ENCODE measurements around the gene RTP3. TPM values are rescaled to one million over a fixed set of nuclear protein-coding genes. Genes with fewer than 3 reads are reported as not detected.

RTP3 gene
- total and polyA plus RNA-seq, 2 donors (not counting 1 experiment from before 2014, with no cell fraction given): not detected

DNA sequence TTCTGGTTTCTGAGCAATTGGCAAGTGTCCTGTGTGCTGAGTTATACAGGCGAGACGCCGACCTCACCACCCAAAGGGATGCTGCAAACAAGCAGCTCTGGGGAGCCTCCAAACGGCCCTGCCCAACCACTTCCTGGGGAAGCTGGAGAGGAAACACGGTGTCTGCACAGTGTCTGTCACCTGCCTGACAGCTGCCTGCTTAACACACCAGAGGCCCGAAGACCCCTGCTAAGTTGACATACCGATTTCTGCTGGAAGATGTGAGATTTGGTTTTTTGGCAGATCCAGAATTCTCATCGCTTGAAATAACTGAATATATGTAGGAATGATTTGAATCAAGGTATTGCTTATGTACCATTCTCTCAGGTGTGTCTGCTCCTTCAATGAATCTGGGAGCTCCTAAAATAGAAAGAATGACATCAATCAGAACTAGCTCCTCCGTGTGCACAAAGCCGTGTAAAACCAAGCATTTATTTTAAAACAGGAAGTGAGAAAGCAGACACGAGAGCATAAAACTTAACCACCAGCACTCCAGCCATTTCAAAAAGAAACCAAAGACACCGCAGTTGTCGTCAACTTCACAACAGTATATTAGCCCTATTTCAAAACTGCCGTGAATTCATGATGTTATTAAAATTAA, 41.1 kb downstream of the RTP3 start:
- Histone ChIP-seq H3K9me3 (ENCODE audit: control extremely low read depth in 1 of 3, control insufficient read depth in 2 of 3, insufficient read depth in 1 of 3, low read length in 2 of 3) (peaks cover 0 to 4% (median 0%) of the 10 kb centered on the region in 3 donors), H2AFZ (ENCODE audit: insufficient read depth, low read depth, low read length, poor library complexity, severe bottlenecking) (no peak overlapping the region), H3K27ac (ENCODE audit: low read length in 2 of 2) (peak overlapping the region; percentile 89), H3K79me2 (ENCODE audit: control insufficient read depth, insufficient read depth, low read length) (no peaks in the 10 kb centered on the region), H3K27me3 (replicated peaks in 1 of 4; ENCODE audit: control extremely low read depth in 1 of 4, control insufficient read depth in 3 of 4, insufficient read depth in 4 of 4, low read length in 3 of 4) (peaks cover 0 to 13% (median 5%) of the 10 kb centered on the region in 4 experiments), H3K36me3 (replicated peaks in 1 of 2; ENCODE audit: control extremely low read depth in 1 of 2, control insufficient read depth in 1 of 2, extremely low read depth in 1 of 2, insufficient read depth in 2 of 2, low read length in 1 of 2) (no peaks in the 10 kb centered on the region), H3K4me2 (replicated peaks; ENCODE audit: low read depth, low read length, poor library complexity, severe bottlenecking) (peak overlapping the region; percentile 71), H4K20me1 (ENCODE audit: control insufficient read depth, insufficient read depth, low read length, poor library complexity, severe bottlenecking) (no peaks in the 10 kb centered on the region), H3K9ac (ENCODE audit: low read length) (peak overlapping the region; percentile 63), H3K4me1 (ENCODE audit: control insufficient read depth in 2 of 2, insufficient read depth in 2 of 2, low read length in 2 of 2) (peaks cover 56 to 67% of the 10 kb centered on the region in 2 donors), H3K4me3 (ENCODE audit: control extremely low read depth in 1 of 5, extremely low read depth in 1 of 5, insufficient read depth in 1 of 5, low read depth in 2 of 5, low read length in 4 of 5) (peak overlapping the region; percentile 6 to 69 (median 39))
- 0% methylated on average over 8 of the region's 14 CpGs for WGBS (ENCODE audit: insufficient coverage)
- Mint-ChIP-seq H3K9me3 (ENCODE audit: insufficient read depth) (no peaks in the 10 kb centered on the region), H3K27ac (peak overlapping the region; percentile 93), H3K27me3 (peaks cover 23% of the 10 kb centered on the region), H3K4me3 (peak overlapping the region; percentile 80), H3K4me1 (peaks cover 68% of the 10 kb centered on the region)
- ATAC-seq (ENCODE audit: low read depth) (peak; percentile 85), DNase-seq (peak; percentile 96)
- no peak for TF ChIP-seq EZH2 (IDR thresholded peaks at IDR 0.05; ENCODE audit: borderline replicate concordance, insufficient read depth, low read depth, low read length, poor library complexity, severe bottlenecking)
- TF ChIP-seq, protein P1, sequence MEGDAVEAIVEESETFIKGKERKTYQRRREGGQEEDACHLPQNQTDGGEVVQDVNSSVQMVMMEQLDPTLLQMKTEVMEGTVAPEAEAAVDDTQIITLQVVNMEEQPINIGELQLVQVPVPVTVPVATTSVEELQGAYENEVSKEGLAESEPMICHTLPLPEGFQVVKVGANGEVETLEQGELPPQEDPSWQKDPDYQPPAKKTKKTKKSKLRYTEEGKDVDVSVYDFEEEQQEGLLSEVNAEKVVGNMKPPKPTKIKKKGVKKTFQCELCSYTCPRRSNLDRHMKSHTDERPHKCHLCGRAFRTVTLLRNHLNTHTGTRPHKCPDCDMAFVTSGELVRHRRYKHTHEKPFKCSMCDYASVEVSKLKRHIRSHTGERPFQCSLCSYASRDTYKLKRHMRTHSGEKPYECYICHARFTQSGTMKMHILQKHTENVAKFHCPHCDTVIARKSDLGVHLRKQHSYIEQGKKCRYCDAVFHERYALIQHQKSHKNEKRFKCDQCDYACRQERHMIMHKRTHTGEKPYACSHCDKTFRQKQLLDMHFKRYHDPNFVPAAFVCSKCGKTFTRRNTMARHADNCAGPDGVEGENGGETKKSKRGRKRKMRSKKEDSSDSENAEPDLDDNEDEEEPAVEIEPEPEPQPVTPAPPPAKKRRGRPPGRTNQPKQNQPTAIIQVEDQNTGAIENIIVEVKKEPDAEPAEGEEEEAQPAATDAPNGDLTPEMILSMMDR (IDR thresholded peaks at IDR 0.05): no peak
- POLR2A ChIA-PET: interaction anchor here (1.0 to 3.1 kb wide), 7 partner anchors 10 to 352 kb away, joined by 3 to 26 read pairs (median 4); no protein-coding TSS in a partner anchor
- CTCF ChIA-PET: interaction anchor here (0.9 to 7.3 kb wide), 17 partner anchors 11 to 168 kb away, joined by 3 to 156 read pairs (median 5); partner anchors contain the start of genes CCR5 and RTP3
- intact Hi-C loops (cut with micrococcal nuclease): loop anchor here (1.0 to 5.0 kb wide), 4 partner anchors 19 to 442 kb away; no protein-coding TSS in a partner anchor

All from B cell (primary cell).